ENCODE data around the gene NSFL1C.
A peak's percentile ranks its signal among the peaks of the same experiment; 100 is the strongest.

Gene NSFL1C

DNA sequence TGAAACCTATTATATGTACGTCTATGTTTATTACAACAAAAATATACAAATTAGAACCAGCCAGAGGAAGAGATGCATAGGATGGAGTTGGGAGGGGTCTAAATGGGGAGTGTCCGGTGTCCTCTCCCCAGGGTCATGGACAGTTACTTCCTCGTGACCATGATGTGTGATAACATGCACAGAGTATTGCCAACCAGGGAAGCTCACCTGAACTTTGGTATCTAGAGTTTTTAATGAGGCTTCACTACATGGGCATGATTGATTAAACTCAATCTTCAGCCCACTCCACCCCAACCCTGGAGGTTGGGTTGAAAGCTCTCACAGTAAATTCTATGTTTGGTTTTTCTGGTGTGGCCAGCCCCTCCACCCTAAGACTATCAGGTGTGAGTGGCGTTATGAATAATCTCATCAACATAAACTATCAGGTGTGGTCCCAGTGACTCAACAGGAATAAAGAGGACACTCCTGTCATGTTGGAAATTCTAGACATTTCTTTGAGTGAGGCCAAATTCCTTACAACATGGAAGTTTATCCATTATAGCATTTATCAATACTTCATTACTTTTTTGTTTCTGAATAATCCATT, 37.4 kb downstream of the NSFL1C start:
- TF ChIP-seq CTCF (IDR thresholded peaks at IDR 0.05; ENCODE audit: low read depth, low read length), result no peak
- no peak overlapping the region for H3K4me3 ChIP-seq (ENCODE audit: low read depth, low read length)
- no peak for DNase-seq (ENCODE audit: low read depth, low spot score)
- in situ Hi-C loops (cut with HindIII; ENCODE audit: low sequenced_read_pairs), result no loop called here

DNA sequence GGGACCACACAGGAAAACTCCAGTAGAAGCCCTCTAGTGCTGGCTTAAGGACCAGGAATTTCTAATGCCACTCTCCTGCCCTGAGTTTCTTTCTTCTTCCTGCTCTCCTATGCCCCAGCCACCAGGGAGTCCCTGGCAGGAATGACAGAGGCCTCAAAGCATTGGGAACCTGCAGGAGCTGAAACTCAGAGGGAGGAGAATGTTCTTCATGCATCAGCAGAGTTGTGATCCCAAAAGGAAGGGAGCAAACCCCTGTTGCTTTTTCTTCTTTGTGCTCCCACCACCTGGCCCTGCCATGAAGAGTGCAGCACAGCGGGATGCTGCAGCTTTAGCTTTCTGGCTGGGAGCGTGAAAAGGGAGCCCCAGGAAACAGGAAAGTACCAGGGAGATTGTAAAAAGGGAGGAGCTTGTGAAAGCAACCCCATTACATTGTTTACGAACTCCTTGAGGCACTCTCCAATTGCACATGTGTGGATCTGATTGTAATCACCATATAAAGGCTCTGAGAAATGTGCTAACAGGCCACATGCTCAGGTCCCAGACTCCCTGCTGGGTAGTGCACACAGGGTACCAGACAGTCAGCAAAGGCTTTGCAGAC, 39.1 kb downstream of the NSFL1C start:
- no peak overlapping the region for H3K4me3 ChIP-seq (ENCODE audit: low read depth, low read length)
- in situ Hi-C loops (cut with HindIII; ENCODE audit: low sequenced_read_pairs), result no loop called here
- TF ChIP-seq CTCF (IDR thresholded peaks at IDR 0.05; ENCODE audit: low read depth, low read length), result no peak
- peak; percentile 45 for DNase-seq (ENCODE audit: low read depth, low spot score)

DNA sequence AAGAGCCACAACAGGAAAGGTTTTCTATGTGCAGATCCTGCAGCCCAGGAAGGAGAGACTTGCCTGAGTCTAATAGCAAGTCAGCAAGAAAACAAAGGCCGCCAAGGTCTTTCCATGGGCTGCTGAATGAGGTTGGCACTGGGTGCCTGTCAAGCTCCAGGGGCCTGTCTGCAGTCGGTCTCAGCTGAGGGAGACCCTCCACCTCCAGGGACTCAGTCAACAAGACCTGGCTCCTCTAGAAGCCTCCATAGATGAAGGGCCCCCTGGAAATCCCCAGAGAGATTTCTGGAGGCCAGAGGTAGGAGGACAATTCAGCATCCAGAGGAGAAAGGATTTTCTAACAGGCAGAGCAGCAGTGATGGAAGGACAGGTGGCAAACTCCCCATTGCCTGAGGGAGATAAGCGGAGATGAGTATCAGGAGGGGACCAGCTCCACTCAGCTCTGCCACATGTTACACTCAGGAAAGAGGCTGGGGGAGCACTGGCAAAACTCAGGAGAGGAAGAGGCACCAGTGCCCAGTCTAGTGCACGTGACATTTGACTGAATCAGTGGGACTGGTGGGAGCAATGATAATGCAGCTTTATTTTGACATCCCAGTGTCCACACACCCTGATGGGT, 40.3 kb downstream of the NSFL1C start:
- no peak overlapping the region for H3K4me3 ChIP-seq (ENCODE audit: low read depth, low read length)
- in situ Hi-C loops (cut with HindIII; ENCODE audit: low sequenced_read_pairs), result no loop called here
- no peak for TF ChIP-seq CTCF (IDR thresholded peaks at IDR 0.05; ENCODE audit: low read depth, low read length)
- DNase-seq (ENCODE audit: low read depth, low spot score), result no peak

DNA sequence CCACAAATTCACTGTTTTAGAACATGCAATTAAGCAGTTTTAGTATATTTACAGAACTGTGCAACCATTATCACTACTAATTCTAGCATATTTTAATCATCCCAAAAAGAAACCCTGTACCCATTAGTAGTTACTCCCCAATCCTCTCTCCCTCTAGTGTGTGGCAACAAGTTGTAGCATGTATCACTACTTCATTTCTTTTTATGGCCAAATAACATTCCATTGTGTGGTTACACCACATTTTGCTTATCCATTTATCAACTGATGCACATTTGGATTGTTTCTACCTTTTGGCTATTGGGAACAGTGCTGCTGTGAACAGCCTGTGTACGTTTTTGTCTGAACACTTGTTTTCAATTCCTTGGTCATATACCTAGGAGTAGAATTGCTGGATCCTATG, 42.3 kb downstream of the NSFL1C start:
- DNase-seq (ENCODE audit: low read depth, low spot score), result no peak
- in situ Hi-C loops (cut with HindIII; ENCODE audit: low sequenced_read_pairs), result no loop called here
- no peak for TF ChIP-seq CTCF (IDR thresholded peaks at IDR 0.05; ENCODE audit: low read depth, low read length)
- H3K4me3 ChIP-seq (ENCODE audit: low read depth, low read length), result no peak overlapping the region

DNA sequence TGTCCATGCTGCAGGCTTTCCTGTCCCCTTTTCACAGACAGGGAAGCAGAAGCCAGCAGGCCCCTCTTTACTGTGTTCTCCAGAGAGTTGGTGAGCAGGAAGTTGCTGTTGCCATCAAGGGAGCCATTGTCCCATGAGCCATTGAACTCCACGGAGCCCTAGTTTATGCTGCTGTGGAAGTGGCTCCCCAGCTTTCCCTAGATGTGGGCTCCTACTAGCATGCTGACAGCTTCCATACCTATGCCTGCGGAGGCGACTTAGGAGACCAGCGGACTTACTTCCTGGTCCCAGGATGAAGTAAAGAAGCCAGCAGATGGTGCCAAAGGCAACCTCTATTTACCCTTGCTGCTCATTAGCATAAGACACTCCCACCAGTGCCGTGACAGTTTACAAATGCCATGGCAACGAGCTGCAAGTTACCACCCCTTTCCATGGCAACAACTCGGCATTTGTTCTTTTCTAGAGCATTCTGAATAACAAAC, 43.0 kb downstream of the NSFL1C start:
- in situ Hi-C loops (cut with HindIII; ENCODE audit: low sequenced_read_pairs), result no loop called here
- no peak for TF ChIP-seq CTCF (IDR thresholded peaks at IDR 0.05; ENCODE audit: low read depth, low read length)
- peak; percentile 80 for DNase-seq (ENCODE audit: low read depth, low spot score)
- no peak overlapping the region for H3K4me3 ChIP-seq (ENCODE audit: low read depth, low read length)

GRCh38 chr20:1423206-1423605, 43.4 kb downstream of the NSFL1C start:
- TF ChIP-seq CTCF (IDR thresholded peaks at IDR 0.05; ENCODE audit: low read depth, low read length), result no peak
- no peak overlapping the region for H3K4me3 ChIP-seq (ENCODE audit: low read depth, low read length)
- in situ Hi-C loops (cut with HindIII; ENCODE audit: low sequenced_read_pairs), result no loop called here
- no peak for DNase-seq (ENCODE audit: low read depth, low spot score)

Data from astrocyte of the spinal cord (primary cell).